Measurements from ENCODE around the gene RAP2B.

DNA sequence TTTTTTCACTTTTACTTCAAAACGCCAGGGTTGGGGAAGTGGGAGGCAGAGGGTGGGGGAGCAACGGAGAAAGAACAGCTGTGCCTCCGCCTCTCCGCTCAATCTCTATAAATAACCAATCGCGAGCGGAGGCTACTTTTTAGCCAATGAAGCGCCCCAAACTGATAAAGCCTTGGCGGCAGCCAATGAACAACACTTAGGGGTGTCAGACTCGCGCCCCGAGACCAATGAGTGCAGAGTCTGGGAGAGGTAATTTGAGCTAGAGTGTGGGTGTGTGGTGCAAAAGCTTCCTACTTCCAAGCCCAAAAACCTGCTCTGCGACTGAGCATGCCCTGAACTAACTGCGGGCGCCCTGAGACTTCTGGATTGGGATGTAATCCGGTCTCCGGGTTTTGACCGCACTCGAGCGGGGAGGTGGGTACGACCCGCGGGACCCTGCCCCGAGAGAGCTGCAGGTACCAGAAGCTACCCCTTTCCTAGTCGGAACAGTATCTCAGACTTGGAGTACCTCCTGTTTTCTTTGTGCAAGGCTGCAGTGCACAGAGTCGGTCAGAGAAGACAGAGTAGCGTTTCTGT, 800 bp upstream of the RAP2B start:
- TF ChIP-seq, protein P1, sequence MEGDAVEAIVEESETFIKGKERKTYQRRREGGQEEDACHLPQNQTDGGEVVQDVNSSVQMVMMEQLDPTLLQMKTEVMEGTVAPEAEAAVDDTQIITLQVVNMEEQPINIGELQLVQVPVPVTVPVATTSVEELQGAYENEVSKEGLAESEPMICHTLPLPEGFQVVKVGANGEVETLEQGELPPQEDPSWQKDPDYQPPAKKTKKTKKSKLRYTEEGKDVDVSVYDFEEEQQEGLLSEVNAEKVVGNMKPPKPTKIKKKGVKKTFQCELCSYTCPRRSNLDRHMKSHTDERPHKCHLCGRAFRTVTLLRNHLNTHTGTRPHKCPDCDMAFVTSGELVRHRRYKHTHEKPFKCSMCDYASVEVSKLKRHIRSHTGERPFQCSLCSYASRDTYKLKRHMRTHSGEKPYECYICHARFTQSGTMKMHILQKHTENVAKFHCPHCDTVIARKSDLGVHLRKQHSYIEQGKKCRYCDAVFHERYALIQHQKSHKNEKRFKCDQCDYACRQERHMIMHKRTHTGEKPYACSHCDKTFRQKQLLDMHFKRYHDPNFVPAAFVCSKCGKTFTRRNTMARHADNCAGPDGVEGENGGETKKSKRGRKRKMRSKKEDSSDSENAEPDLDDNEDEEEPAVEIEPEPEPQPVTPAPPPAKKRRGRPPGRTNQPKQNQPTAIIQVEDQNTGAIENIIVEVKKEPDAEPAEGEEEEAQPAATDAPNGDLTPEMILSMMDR (IDR thresholded peaks at IDR 0.05; ENCODE audit: poor library complexity, severe bottlenecking): no peak
- TF ChIP-seq RAD21 (conservative IDR thresholded peaks at IDR 0.05) (no peak), EZH2 (IDR thresholded peaks at IDR 0.05; ENCODE audit: borderline replicate concordance, insufficient read depth, low read length, poor library complexity, severe bottlenecking) (no peak), POLR2AphosphoS5 (IDR thresholded peaks at IDR 0.05) (no peak)

Measured in neural cell (in vitro differentiated cells).